IMR-90 (cell line): ENCODE measurements around the gene FLII. TPM values are rescaled to one million over a fixed set of nuclear protein-coding genes. Genes with fewer than 3 reads are reported as not detected.

Source experiments
- ATAC-seq: fragments of 200-7000 bp; cut with Tn5 transposase; 2 replicates; pipeline ENCODE4 v1.9.1; 2020; ENCODE audit warnings: low read depth, mild to moderate bottlenecking, moderate library complexity
- BruUV-seq: library from RNA; stranded (reverse); fragments of 400-500 nt; replicated peaks from 2 replicates; lab custom pipeline; 2021; lab: Mats Ljungman, UMichigan
- CTCF ChIA-PET: fragments of 300-600 bp; formaldehyde crosslinking; extraction: SDS; loops from one replicate; lab custom pipeline; 2021; ENCODE audit warnings: antibody characterized with exemption; lab: Yijun Ruan, JAX
- POLR2A ChIA-PET: fragments of 300-600 bp; sonication (Branson Sonifier 250); formaldehyde crosslinking; loops from one replicate; lab custom pipeline; 2022; ENCODE audit warnings: antibody characterized with exemption; ENCODE audit not compliant: unreplicated experiment; lab: Charles Lee
- DNase-seq: peaks from one replicate; pipeline ENCODE4 v3.0.0; 2013
- H2AFZ ChIP-seq: replicated peaks from 2 replicates; pipeline ENCODE3; 2013; ENCODE audit warnings: low read length, mild to moderate bottlenecking; ENCODE audit not compliant: poor library complexity
- H2AK5ac ChIP-seq: 2 replicates; pipeline ENCODE4 v1.6.1; 2013; ENCODE audit warnings: low read depth, low read length, inconsistent platforms
- H2AK9ac ChIP-seq: replicated peaks from 2 replicates; pipeline ENCODE3; 2013; ENCODE audit warnings: mild to moderate bottlenecking, low read depth, low read length, moderate library complexity; ENCODE audit not compliant: poor library complexity
- H2BK120ac ChIP-seq: 2 replicates; pipeline ENCODE4 v1.6.1; 2013; ENCODE audit warnings: low read depth, low read length, inconsistent platforms
- H2BK15ac ChIP-seq: 3 replicates; pipeline ENCODE4 v1.6.1; 2013; ENCODE audit warnings: low read depth, low read length, inconsistent platforms
- H2BK20ac ChIP-seq: 2 replicates; pipeline ENCODE4 v1.6.1; 2013; ENCODE audit warnings: low read depth, mild to moderate bottlenecking, inconsistent platforms, low read length, moderate library complexity
- H2BK5ac ChIP-seq: 2 replicates; pipeline ENCODE4 v1.6.1; 2013; ENCODE audit warnings: mild to moderate bottlenecking, low read depth, low read length, inconsistent platforms; ENCODE audit not compliant: poor library complexity, severe bottlenecking
- H3K14ac ChIP-seq: replicated peaks from 2 replicates; pipeline ENCODE4 v1.6.1; 2013; ENCODE audit warnings: low read depth, low read length, inconsistent platforms
- H3K18ac ChIP-seq: 2 replicates; pipeline ENCODE4 v1.6.1; 2013; ENCODE audit warnings: low read depth, low read length, control low read depth
- H3K23ac ChIP-seq: 2 replicates; pipeline ENCODE4 v1.6.1; 2013; ENCODE audit warnings: low read depth, low read length, inconsistent platforms
- H3K27ac ChIP-seq: 2 replicates; pipeline ENCODE4 v1.5.1; 2013; ENCODE audit warnings: mild to moderate bottlenecking, control low read depth, low read length; ENCODE audit not compliant: insufficient read depth
- H3K27me3 ChIP-seq: 2 replicates; pipeline ENCODE4 v1.6.1; 2013; ENCODE audit warnings: low read length; ENCODE audit not compliant: control insufficient read depth, insufficient read depth
- H3K36me3 ChIP-seq: 2 replicates; pipeline ENCODE4 v1.6.1; 2013; ENCODE audit warnings: low read length, mixed read lengths; ENCODE audit not compliant: control insufficient read depth, insufficient read depth
- H3K4ac ChIP-seq: 2 replicates; pipeline ENCODE4 v1.6.1; 2013; ENCODE audit warnings: low read depth, low read length, inconsistent platforms
- H3K4me1 ChIP-seq: 2 replicates; pipeline ENCODE4 v1.6.1; 2013; ENCODE audit warnings: low read length, mixed read lengths; ENCODE audit not compliant: control insufficient read depth, insufficient read depth
- H3K4me2 ChIP-seq: 2 replicates; pipeline ENCODE4 v1.6.1; 2013; ENCODE audit warnings: low read depth, mild to moderate bottlenecking, control low read depth, low read length, moderate library complexity
- H3K4me3 ChIP-seq: 2 replicates; pipeline ENCODE4 v1.5.1; 2013; ENCODE audit warnings: low read depth, mild to moderate bottlenecking, control low read depth, low read length, moderate library complexity; ENCODE audit not compliant: insufficient read depth
- H3K56ac ChIP-seq: 2 replicates; pipeline ENCODE4 v1.6.1; 2013; ENCODE audit warnings: low read length, inconsistent platforms; ENCODE audit not compliant: insufficient read depth; ENCODE audit errors: extremely low read depth
- H3K79me1 ChIP-seq, 2 experiments: 2 replicates each; pipeline ENCODE4 v1.6.1; 2013; ENCODE audit warnings: low read length in 2 of 2, inconsistent platforms in 1 of 2, low read depth in 1 of 2
- H3K9ac ChIP-seq: 2 replicates; pipeline ENCODE4 v1.6.1; 2013; ENCODE audit warnings: low read depth, low read length, control low read depth
- H3K9me1 ChIP-seq: 2 replicates; pipeline ENCODE4 v1.6.1; 2013; ENCODE audit warnings: low read length, inconsistent platforms; ENCODE audit not compliant: insufficient read depth
- H3K9me3 ChIP-seq: 2 replicates; pipeline ENCODE4 v1.6.1; 2013; ENCODE audit warnings: low read length; ENCODE audit not compliant: control insufficient read depth, insufficient read depth
- H4K20me1 ChIP-seq: 2 replicates; pipeline ENCODE4 v1.6.1; 2013; ENCODE audit warnings: low read length, inconsistent platforms; ENCODE audit not compliant: insufficient read depth
- H4K5ac ChIP-seq: 2 replicates; pipeline ENCODE4 v1.6.1; 2013; ENCODE audit warnings: mild to moderate bottlenecking, low read depth, low read length, control low read depth
- H4K8ac ChIP-seq, 2 experiments: 2 replicates each; pipeline ENCODE4 v1.6.1; 2013; ENCODE audit warnings: low read depth in 2 of 2, low read length in 2 of 2, control low read depth in 1 of 2, inconsistent platforms in 1 of 2
- H4K91ac ChIP-seq: 2 replicates; pipeline ENCODE4 v1.6.1; 2013; ENCODE audit warnings: low read depth, low read length, inconsistent platforms; ENCODE audit not compliant: insufficient read depth
- BHLHE40 ChIP-seq: fragments of 150-350 bp; IDR thresholded peaks from 2 replicates; pipeline ENCODE4 v1.6.1; 2016; ENCODE audit warnings: mild to moderate bottlenecking, low read depth, low read length
- RAD21 ChIP-seq: IDR thresholded peaks from 2 replicates; pipeline ENCODE4 v1.6.1; 2012; ENCODE audit warnings: low read length, improper control_type of control experiment
- USF2 ChIP-seq: fragments of 150-350 bp; IDR thresholded peaks from 2 replicates; pipeline ENCODE4 v1.6.1; 2017; ENCODE audit warnings: mild to moderate bottlenecking, antibody characterized with exemption, low read length, low read depth
- WGBS, 2 experiments: methylation state at CpG; one replicate each; pipeline versions ENCODE4 v1.1.5 to v1.1.7; 2013; ENCODE audit warnings: missing lambda C conversion rate in 2 of 2; ENCODE audit not compliant: insufficient read length in 1 of 2; ENCODE audit errors: extremely low coverage in 2 of 2; 5-methylcytosine and 5-hydroxymethylcytosine counted together
- dilution Hi-C: fragments of 300-500 bp; cut with HindIII; formaldehyde crosslinking; loops from one replicate; pipeline ENCODE4 v1.14.3; 2018; ENCODE audit warnings: low sequenced_read_pairs; ENCODE audit not compliant: unreplicated experiment
- in situ Hi-C: fragments of 300-500 bp; cut with MboI; formaldehyde crosslinking; loops from 3 replicates; pipeline ENCODE4 v1.14.3; 2019; ENCODE audit warnings: low sequenced_read_pairs, inconsistent platforms, mixed read lengths
- intact Hi-C: fragments of 100-400 bp; cut with micrococcal nuclease; formaldehyde crosslinking; loops from 2 replicates; pipeline ENCODE4 v1.10.0; 2022
- polyA plus RNA-seq, 3 experiments: library from polyadenylated mRNA; depleted of rRNA; stranded (reverse); fragments of >200 nt; gene quantifications; 2 replicates each; pipeline ENCODE4 v1.2.3, GENCODE V29; 2012; ENCODE audit warnings: low replicate concordance in 1 of 3
- total RNA-seq: library from RNA; depleted of rRNA; stranded (reverse); fragments of >200 nt; gene quantifications from 2 replicates; pipeline ENCODE4 v1.2.3, GENCODE V29; 2012

Gene FLII
- total and polyA plus RNA-seq, 2 of the 4 experiments (the other 2 are of a cell fraction), result 263 to 290 TPM

GRCh38 chr17:18225121-18225641 is 33.4 kb downstream of the FLII start, which contains the start of gene LLGL1 (continued):
- no peak for TF ChIP-seq RAD21

GRCh38 chr17:18224387-18225120 is 34.0 kb downstream of the FLII start:
- ChIA-PET POLR2A (interaction anchor here (1.3 kb wide), 1 partner anchor 41 kb away, joined by 3 read pairs; the partner anchor contains the start of gene ALKBH5), CTCF (interaction anchor here (0.6 kb wide), 1 partner anchor 100 kb away, joined by 3 read pairs; no protein-coding TSS in a partner anchor)
- TF ChIP-seq USF2, result no peak
- TF ChIP-seq BHLHE40, result no peak
- H3K27ac ChIP-seq, result peak overlapping the region; percentile 71
- H3K9ac ChIP-seq, result peak overlapping the region; percentile 66; the same call in 1 of the 2 replicates
- H3K14ac ChIP-seq, result peak overlapping the region; percentile 90
- ATAC-seq, result peak; percentile 5
- peak overlapping the region; percentile 63; the same call in 1 of the 3 replicates for H2BK15ac ChIP-seq
- peak overlapping the region; percentile 52 for H2BK5ac ChIP-seq
- H3K9me3 ChIP-seq, result no peaks in the 10 kb centered on the region
- peak overlapping the region; percentile 87 for H3K4ac ChIP-seq
- peak overlapping the region; percentile 82; the same call in 1 of the 2 replicates for H2BK120ac ChIP-seq
- H4K91ac ChIP-seq, result peak overlapping the region; percentile 77
- peak overlapping the region; percentile 66; the same call in 1 of the 2 replicates for H3K18ac ChIP-seq
- H3K4me2 ChIP-seq, result peak overlapping the region; percentile 95
- no TSS peak for BruUV-seq
- H2BK20ac ChIP-seq, result peak overlapping the region; percentile 46; the same call in 1 of the 2 replicates
- peak overlapping the region; percentile 83; the same call in 1 of the 2 replicates for H2AK5ac ChIP-seq
- H4K8ac ChIP-seq, result peak overlapping the region; percentile 95 to 98
- in situ Hi-C loops (no loop called here), intact Hi-C loops (loop anchor here (2.0 kb wide), 1 partner anchor 34 kb away; the partner anchor contains the start of gene FLII), dilution Hi-C loops (no loop called here)
- H3K79me1 ChIP-seq, result peaks cover 16 to 41% of the 10 kb centered on the region in 2 experiments
- peak overlapping the region; percentile 96 for H2AFZ ChIP-seq
- 38% methylated on average over 5 of the region's 23 CpGs; no CpG with 5 or more reads in 1 of the 2 experiments for WGBS, 2 experiments
- DNase-seq, result peak; percentile 29
- H3K56ac ChIP-seq, result no peak overlapping the region
- H3K23ac ChIP-seq, result peak overlapping the region; percentile 82
- H3K4me1 ChIP-seq, result peaks cover 23% of the 10 kb centered on the region
- peak overlapping the region; percentile 37; the same call in 1 of the 2 replicates for H3K4me3 ChIP-seq
- peak overlapping the region; percentile 97 for H2AK9ac ChIP-seq
- H4K20me1 ChIP-seq, result peaks cover 29% of the 10 kb centered on the region
- H3K36me3 ChIP-seq, result no peaks in the 10 kb centered on the region
- peak overlapping the region; percentile 92 for H4K5ac ChIP-seq
- peaks cover 25% of the 10 kb centered on the region for H3K9me1 ChIP-seq
- H3K27me3 ChIP-seq, result no peaks in the 10 kb centered on the region
